GM12878 (cell line): Measurements from ENCODE around the gene NUPR1. TPM values are rescaled to one million over a fixed set of nuclear protein-coding genes. Genes with fewer than 3 reads are reported as not detected.

ENCODE experiments used
- ATAC-seq: fragments of 200-7000 bp; cut with Tn5 transposase; 3 replicates; pipeline ENCODE4 v1.9.1; 2020; ENCODE audit warnings: mild to moderate bottlenecking, moderate library complexity
- BruUV-seq: library from RNA; stranded (reverse); fragments of 400-500 nt; replicated peaks from 2 replicates; lab custom pipeline; 2021; lab: Mats Ljungman, UMichigan
- CTCF ChIA-PET: fragments of 300-600 bp; sonication (Branson Sonifier 250); formaldehyde crosslinking; extraction: SDS; loops from one replicate; lab custom pipeline; 2021; ENCODE audit warnings: inconsistent platforms; lab: Yijun Ruan, JAX
- POLR2A ChIA-PET: fragments of 350-600 bp; formaldehyde crosslinking; extraction: SDS; loops from one replicate; lab custom pipeline; 2021; ENCODE audit warnings: inconsistent platforms; lab: Charles Lee
- RAD21 ChIA-PET: fragments of 300-600 bp; sonication (Branson Sonifier 250); formaldehyde crosslinking; loops from one replicate; lab custom pipeline; 2023; ENCODE audit warnings: antibody characterized with exemption; ENCODE audit not compliant: unreplicated experiment; lab: Charles Lee
- SMC1A ChIA-PET: fragments of 300-600 bp; sonication (Branson Sonifier 250); formaldehyde crosslinking; loops from one replicate; lab custom pipeline; 2023; ENCODE audit not compliant: unreplicated experiment, uncharacterized antibody; lab: Charles Lee
- DNase-seq: peaks from one replicate; pipeline ENCODE4 v3.0.0-alpha.2; 2011; ENCODE audit warnings: low read depth, low spot score
- FAIRE-seq: peaks from 3 replicates; lab custom pipeline; 2011; peaks lifted over from hg19 to GRCh38; lab: Jason Lieb, UNC
- H2AFZ ChIP-seq: 2 replicates; pipeline ENCODE4 v1.6.0; 2011; ENCODE audit warnings: low read depth, low read length, control low read depth; ENCODE audit not compliant: control insufficient read depth
- H3K27ac ChIP-seq: 2 replicates; pipeline ENCODE4 v1.5.1; 2011; ENCODE audit warnings: control low read depth; ENCODE audit not compliant: control insufficient read depth, insufficient read depth
- H3K27me3 ChIP-seq, 2 experiments: replicated peaks in 1 of 2; 2 replicates each; pipeline versions ENCODE4 v1.6.0 to v1.6.1; 2011; ENCODE audit warnings: low read length in 1 of 2; ENCODE audit not compliant: control insufficient read depth in 2 of 2, insufficient read depth in 2 of 2
- H3K36me3 ChIP-seq, 2 experiments: 2 replicates each; pipeline ENCODE4 v1.5.1; 2011; ENCODE audit warnings: low read length in 1 of 2; ENCODE audit not compliant: control insufficient read depth in 2 of 2, insufficient read depth in 2 of 2
- H3K4me1 ChIP-seq: 2 replicates; pipeline ENCODE4 v1.6.1; 2011; ENCODE audit warnings: mild to moderate bottlenecking, low read length, moderate library complexity, mixed read lengths; ENCODE audit not compliant: control insufficient read depth, insufficient read depth
- H3K4me2 ChIP-seq: 2 replicates; pipeline ENCODE4 v1.6.0; 2011; ENCODE audit warnings: control low read depth; ENCODE audit not compliant: control insufficient read depth, insufficient read depth
- H3K4me3 ChIP-seq: fragments of 200-600 bp; sonication (generic); 2 replicates; pipeline ENCODE4 v1.5.1; 2016
- H3K79me2 ChIP-seq: 2 replicates; pipeline ENCODE4 v1.6.0; 2011; ENCODE audit warnings: low read length; ENCODE audit not compliant: control insufficient read depth, insufficient read depth
- H3K9ac ChIP-seq: 2 replicates; pipeline ENCODE4 v1.8.0; 2011; ENCODE audit warnings: low read length, control low read depth, mixed read lengths; ENCODE audit not compliant: control insufficient read depth, insufficient read depth
- H3K9me3 ChIP-seq: replicated peaks from 3 replicates; pipeline ENCODE4 v1.5.1; 2011; ENCODE audit warnings: mild to moderate bottlenecking, low read length; ENCODE audit not compliant: control insufficient read depth, insufficient read depth
- H4K20me1 ChIP-seq: 2 replicates; pipeline ENCODE4 v1.6.0; 2011; ENCODE audit not compliant: control insufficient read depth, insufficient read depth
- JUND ChIP-seq: IDR thresholded peaks from 2 replicates; pipeline ENCODE4 v1.6.1; 2012; ENCODE audit warnings: low read depth, mild to moderate bottlenecking, low read length, improper control_type of control experiment, moderate library complexity
- POLR2A ChIP-seq: IDR thresholded peaks from 2 replicates; pipeline ENCODE4 v1.6.1; 2011; ENCODE audit warnings: low read depth, mild to moderate bottlenecking, low read length
- RAD21 ChIP-seq: IDR thresholded peaks from 2 replicates; pipeline ENCODE4 v1.6.1; 2011; ENCODE audit warnings: mild to moderate bottlenecking, low read depth, low read length, moderate library complexity; ENCODE audit not compliant: insufficient read depth
- SMC3 ChIP-seq: IDR thresholded peaks from 2 replicates; pipeline ENCODE4 v1.6.1; 2011; ENCODE audit warnings: low read length, improper control_type of control experiment, borderline replicate concordance
- ZNF384 ChIP-seq: IDR thresholded peaks from 2 replicates; pipeline ENCODE4 v1.6.1; 2012; ENCODE audit warnings: low read depth, mild to moderate bottlenecking, low read length, improper control_type of control experiment, borderline replicate concordance
- WGBS: methylation state at CpG from one replicate; pipeline ENCODE4 v1.1.6; 2016; ENCODE audit warnings: low lambda C conversion rate; ENCODE audit not compliant: insufficient replicate concordance, insufficient coverage; ENCODE audit errors: missing lambda C conversion rate; 5-methylcytosine and 5-hydroxymethylcytosine counted together
- in situ Hi-C: fragments of 300-500 bp; cut with MboI; formaldehyde crosslinking; loops from 9 replicates; pipeline ENCODE4 v1.14.3; 2018; ENCODE audit warnings: mixed read lengths
- intact Hi-C: fragments of 100-400 bp; cut with micrococcal nuclease; formaldehyde crosslinking; loops from one replicate; pipeline ENCODE4 v1.14.2; 2022; ENCODE audit not compliant: unreplicated experiment
- polyA plus RNA-seq, 11 experiments: library from polyadenylated mRNA; depleted of rRNA in 4 of 11; unstranded in 6 of 11; stranded (reverse) in 5 of 11; fragments of >200 nt; fragmentation: Nextera tagmentation in 4 of 11; fragmentation: Illumina TruSeq in 1 of 11; extraction: Ambion mirVana in 4 of 11; extraction: Trizol in 1 of 11; gene quantifications; 1 replicate in 1 of 11; 2 replicates in 10 of 11; pipeline versions ENCODE4 v1.2.1 to v1.2.3, GENCODE V29; 2011 to 2016; ENCODE audit warnings: inconsistent platforms in 2 of 11, missing spikeins in 2 of 11, low read depth in 1 of 11
- total RNA-seq, 4 experiments: library from RNA; depleted of rRNA in 3 of 4; stranded (reverse); fragments of >200 nt in 3 of 4; fragmentation: Illumina TruSeq in 1 of 4; extraction: Trizol in 1 of 4; gene quantifications; 2 replicates each; pipeline versions ENCODE4 v1.2.1 to v1.2.3, GENCODE V29; 2013 to 2021
- TF ChIP-seq, protein P1 (sequence below): IDR thresholded peaks from 2 replicates; pipeline ENCODE4 v1.6.1; 2011; ENCODE audit warnings: low read depth, low read length, improper control_type of control experiment, borderline replicate concordance
- TF ChIP-seq, protein P2 (sequence below): IDR thresholded peaks from 2 replicates; pipeline ENCODE4 v1.6.1; 2012; ENCODE audit warnings: improper control_type of control experiment, low read depth, low read length; ENCODE audit not compliant: insufficient replicate concordance
- TF ChIP-seq, protein P3 (sequence below), 3 experiments: IDR thresholded peaks in 2 of 3; conservative IDR thresholded peaks in 1 of 3; 2 replicates each; pipeline ENCODE4 v1.5.1; 2011; ENCODE audit warnings: low read depth in 3 of 3, low read length in 3 of 3, mild to moderate bottlenecking in 3 of 3, control low read depth in 2 of 3, moderate library complexity in 2 of 3, inconsistent platforms in 1 of 3, mixed read lengths in 1 of 3; ENCODE audit not compliant: control insufficient read depth in 2 of 3, insufficient read depth in 1 of 3; ENCODE audit errors: extremely low read depth in 1 of 3

Gene NUPR1
- total and polyA plus RNA-seq, 10 of the 15 experiments (the other 5 are each of a cell fraction or from before 2014, with no cell fraction given), result 0.04 to 0.78 (median 0.17) TPM; not detected in 2

DNA sequence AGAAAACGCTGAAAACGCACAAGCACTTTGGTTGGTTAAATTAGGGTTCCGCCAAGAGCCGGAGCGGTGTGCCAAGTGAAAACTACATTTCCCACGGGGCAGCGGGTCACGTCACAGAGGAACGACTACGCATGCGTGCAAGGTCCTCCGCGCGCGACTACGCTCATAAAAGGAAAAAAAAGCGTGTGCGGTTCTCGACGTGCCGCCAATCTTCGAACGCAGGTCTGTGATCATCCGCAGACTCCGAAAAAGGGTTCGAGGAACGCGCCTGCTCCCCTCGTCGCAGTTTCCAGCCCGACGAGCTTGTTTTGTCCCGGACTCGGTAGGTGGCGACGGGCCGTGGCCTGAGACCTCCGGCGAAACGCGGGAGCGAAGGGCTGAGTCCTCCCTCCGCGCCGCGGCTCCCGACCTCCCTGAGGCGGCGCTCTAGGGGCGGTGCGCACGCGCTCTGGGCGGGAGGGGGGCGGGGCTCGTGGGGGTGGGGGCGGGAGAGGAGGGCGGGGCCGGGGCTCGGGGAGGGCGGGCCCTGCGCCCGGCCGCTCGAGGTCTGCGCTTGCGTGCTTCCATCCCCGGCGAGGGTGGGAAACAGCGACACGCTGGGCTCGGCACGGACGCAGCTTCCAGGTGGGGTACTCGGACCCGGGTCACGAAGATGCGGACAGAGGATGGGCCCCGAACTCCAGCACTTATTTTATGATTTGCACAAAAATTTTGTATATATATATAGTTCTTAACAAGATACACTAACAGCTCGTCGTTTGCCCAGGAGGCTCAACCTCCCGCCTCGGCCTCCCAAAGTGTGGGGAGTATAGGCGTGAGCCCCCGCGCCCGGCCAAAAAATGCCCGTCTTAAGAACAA is 15.2 kb upstream of the NUPR1 start, which contains the start of gene SGF29 (continued):
- peak; percentile 85 for TF ChIP-seq ZNF384

DNA sequence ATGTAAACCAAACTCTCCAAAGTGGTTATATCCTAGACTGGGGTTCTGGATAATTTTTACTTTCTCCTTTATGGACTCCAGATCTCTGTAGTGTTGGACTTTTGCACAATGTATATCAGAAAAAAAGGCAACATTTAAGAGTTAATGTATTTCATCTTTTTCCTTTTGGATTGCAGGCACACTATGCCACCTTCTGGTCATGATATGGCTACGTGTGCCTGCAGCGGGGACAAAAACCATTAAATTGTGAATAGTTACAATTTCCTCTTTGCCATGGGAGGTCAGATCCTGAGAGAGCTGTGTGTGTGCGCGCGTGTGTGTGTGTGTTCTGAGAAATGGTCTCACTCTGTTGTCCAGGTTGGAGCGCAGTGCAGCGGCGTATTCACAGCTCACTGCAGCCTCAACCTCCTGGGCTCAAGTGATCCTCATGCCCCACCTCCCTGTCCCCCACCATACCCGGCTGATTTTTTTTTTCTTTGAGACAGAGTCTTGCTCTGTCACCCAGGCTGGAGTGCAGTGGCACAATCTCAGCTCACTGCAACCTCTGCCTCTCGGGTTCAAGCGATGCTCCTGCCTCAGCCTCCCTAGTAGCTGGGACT is 10.6 kb upstream of the NUPR1 start:
- ATAC-seq (no peak), FAIRE-seq (no peak), DNase-seq (no peak)
- SMC1A ChIA-PET, result interaction anchor here (1.1 kb wide), 1 partner anchor 19 kb away, joined by 4 read pairs; no protein-coding TSS in a partner anchor
- no peaks in the 10 kb centered on the region for H3K79me2 ChIP-seq
- H4K20me1 ChIP-seq, result no peaks in the 10 kb centered on the region
- TF ChIP-seq, protein P1, sequence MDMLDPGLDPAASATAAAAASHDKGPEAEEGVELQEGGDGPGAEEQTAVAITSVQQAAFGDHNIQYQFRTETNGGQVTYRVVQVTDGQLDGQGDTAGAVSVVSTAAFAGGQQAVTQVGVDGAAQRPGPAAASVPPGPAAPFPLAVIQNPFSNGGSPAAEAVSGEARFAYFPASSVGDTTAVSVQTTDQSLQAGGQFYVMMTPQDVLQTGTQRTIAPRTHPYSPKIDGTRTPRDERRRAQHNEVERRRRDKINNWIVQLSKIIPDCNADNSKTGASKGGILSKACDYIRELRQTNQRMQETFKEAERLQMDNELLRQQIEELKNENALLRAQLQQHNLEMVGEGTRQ, result no peak
- no peak for TF ChIP-seq JUND
- peak; percentile 65; the same call in 1 of the 2 replicates for TF ChIP-seq SMC3
- TF ChIP-seq, protein P2, sequence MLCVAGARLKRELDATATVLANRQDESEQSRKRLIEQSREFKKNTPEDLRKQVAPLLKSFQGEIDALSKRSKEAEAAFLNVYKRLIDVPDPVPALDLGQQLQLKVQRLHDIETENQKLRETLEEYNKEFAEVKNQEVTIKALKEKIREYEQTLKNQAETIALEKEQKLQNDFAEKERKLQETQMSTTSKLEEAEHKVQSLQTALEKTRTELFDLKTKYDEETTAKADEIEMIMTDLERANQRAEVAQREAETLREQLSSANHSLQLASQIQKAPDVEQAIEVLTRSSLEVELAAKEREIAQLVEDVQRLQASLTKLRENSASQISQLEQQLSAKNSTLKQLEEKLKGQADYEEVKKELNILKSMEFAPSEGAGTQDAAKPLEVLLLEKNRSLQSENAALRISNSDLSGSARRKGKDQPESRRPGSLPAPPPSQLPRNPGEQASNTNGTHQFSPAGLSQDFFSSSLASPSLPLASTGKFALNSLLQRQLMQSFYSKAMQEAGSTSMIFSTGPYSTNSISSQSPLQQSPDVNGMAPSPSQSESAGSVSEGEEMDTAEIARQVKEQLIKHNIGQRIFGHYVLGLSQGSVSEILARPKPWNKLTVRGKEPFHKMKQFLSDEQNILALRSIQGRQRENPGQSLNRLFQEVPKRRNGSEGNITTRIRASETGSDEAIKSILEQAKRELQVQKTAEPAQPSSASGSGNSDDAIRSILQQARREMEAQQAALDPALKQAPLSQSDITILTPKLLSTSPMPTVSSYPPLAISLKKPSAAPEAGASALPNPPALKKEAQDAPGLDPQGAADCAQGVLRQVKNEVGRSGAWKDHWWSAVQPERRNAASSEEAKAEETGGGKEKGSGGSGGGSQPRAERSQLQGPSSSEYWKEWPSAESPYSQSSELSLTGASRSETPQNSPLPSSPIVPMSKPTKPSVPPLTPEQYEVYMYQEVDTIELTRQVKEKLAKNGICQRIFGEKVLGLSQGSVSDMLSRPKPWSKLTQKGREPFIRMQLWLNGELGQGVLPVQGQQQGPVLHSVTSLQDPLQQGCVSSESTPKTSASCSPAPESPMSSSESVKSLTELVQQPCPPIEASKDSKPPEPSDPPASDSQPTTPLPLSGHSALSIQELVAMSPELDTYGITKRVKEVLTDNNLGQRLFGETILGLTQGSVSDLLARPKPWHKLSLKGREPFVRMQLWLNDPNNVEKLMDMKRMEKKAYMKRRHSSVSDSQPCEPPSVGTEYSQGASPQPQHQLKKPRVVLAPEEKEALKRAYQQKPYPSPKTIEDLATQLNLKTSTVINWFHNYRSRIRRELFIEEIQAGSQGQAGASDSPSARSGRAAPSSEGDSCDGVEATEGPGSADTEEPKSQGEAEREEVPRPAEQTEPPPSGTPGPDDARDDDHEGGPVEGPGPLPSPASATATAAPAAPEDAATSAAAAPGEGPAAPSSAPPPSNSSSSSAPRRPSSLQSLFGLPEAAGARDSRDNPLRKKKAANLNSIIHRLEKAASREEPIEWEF, result no peak
- TF ChIP-seq, protein P3, sequence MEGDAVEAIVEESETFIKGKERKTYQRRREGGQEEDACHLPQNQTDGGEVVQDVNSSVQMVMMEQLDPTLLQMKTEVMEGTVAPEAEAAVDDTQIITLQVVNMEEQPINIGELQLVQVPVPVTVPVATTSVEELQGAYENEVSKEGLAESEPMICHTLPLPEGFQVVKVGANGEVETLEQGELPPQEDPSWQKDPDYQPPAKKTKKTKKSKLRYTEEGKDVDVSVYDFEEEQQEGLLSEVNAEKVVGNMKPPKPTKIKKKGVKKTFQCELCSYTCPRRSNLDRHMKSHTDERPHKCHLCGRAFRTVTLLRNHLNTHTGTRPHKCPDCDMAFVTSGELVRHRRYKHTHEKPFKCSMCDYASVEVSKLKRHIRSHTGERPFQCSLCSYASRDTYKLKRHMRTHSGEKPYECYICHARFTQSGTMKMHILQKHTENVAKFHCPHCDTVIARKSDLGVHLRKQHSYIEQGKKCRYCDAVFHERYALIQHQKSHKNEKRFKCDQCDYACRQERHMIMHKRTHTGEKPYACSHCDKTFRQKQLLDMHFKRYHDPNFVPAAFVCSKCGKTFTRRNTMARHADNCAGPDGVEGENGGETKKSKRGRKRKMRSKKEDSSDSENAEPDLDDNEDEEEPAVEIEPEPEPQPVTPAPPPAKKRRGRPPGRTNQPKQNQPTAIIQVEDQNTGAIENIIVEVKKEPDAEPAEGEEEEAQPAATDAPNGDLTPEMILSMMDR (IDR thresholded peaks at IDR 0.05 in 2 of 3, conservative IDR thresholded peaks at IDR 0.05 in 1 of 3; ENCODE audit: control insufficient read depth in 2 of 3, extremely low read depth in 1 of 3, insufficient read depth in 1 of 3, low read depth in 3 of 3, low read length in 3 of 3), result peak; percentile 36 to 62 (median 52); a peak in 4 of 6 replicates
- TF ChIP-seq RAD21, result peak; percentile 74
- no peak for TF ChIP-seq POLR2A
- no peak overlapping the region for H3K9ac ChIP-seq
- WGBS, result 45% methylated on average over 11 of the region's 11 CpGs
- no peak overlapping the region for H2AFZ ChIP-seq
- no TSS peak for BruUV-seq
- no peak overlapping the region for H3K4me3 ChIP-seq
- no peak overlapping the region for H3K27ac ChIP-seq
- H3K9me3 ChIP-seq, result no peaks in the 10 kb centered on the region
- intact Hi-C loops (no loop called here), in situ Hi-C loops (no loop called here)
- H3K4me2 ChIP-seq, result no peak overlapping the region
- CTCF ChIA-PET, result interaction anchor here (0.8 to 1.4 kb wide), 3 partner anchors 8 to 222 kb away, joined by 3 to 4 read pairs (median 3); no protein-coding TSS in a partner anchor
- RAD21 ChIA-PET, result interaction anchor here (1.2 kb wide), 1 partner anchor 225 kb away, joined by 3 read pairs; no protein-coding TSS in a partner anchor
- POLR2A ChIA-PET, result interaction anchor here (0.8 kb wide), 1 partner anchor 8 kb away, joined by 4 read pairs; no protein-coding TSS in a partner anchor
- no peaks in the 10 kb centered on the region for H3K36me3 ChIP-seq
- no peaks in the 10 kb centered on the region; the same call in 1 of the 2 replicates for H3K4me1 ChIP-seq
- H3K27me3 ChIP-seq, result no peaks in the 10 kb centered on the region
